Stomach (tissue), 9 donors: ENCODE results near the gene CDKN2B. TPM values are rescaled to one million over a fixed set of nuclear protein-coding genes. Genes with fewer than 3 reads are reported as not detected.

Source experiments
- DNase-seq, 2 donors: peaks; one replicate each; pipeline versions ENCODE4 v3.0.0 to v3.0.0-alpha.2; 2013 to 2019
- H3K27ac ChIP-seq, 5 donors: fragments of 200-600 bp in 4 of 5; sonication (generic) in 4 of 5; one replicate each; pipeline ENCODE4 v1.5.1; 2013 to 2019; ENCODE audit warnings: mild to moderate bottlenecking in 1 of 5, moderate library complexity in 1 of 5
- H3K27me3 ChIP-seq, 3 donors: fragments of 200-600 bp; sonication (generic); one replicate each; pipeline ENCODE4 v1.5.1; 2017 to 2019; ENCODE audit warnings: mixed run types in 1 of 3
- H3K36me3 ChIP-seq, 4 donors: fragments of 200-600 bp; sonication (generic); 1 replicate in 3 of 4; 2 replicates in 1 of 4; pipeline ENCODE4 v1.5.1; 2016 to 2019
- H3K4me1 ChIP-seq, 4 donors: fragments of 200-600 bp; sonication (generic); one replicate each; pipeline ENCODE4 v1.5.1; 2016 to 2019
- H3K4me3 ChIP-seq, 4 donors: fragments of 200-600 bp; sonication (generic) in 3 of 4; one replicate each; pipeline ENCODE4 v1.5.1; 2016 to 2019; ENCODE audit warnings: mild to moderate bottlenecking in 1 of 4
- H3K9me3 ChIP-seq, 4 donors: fragments of 200-600 bp; sonication (generic); one replicate each; pipeline ENCODE4 v1.5.1; 2016 to 2019
- EP300 ChIP-seq: sonication (generic); formaldehyde crosslinking; IDR thresholded peaks from one replicate; pipeline ENCODE4 v1.6.1; 2017; ENCODE audit warnings: antibody characterized with exemption
- POLR2A ChIP-seq, 4 donors: fragments of 450-650 bp; IDR thresholded peaks; one replicate each; pipeline ENCODE4 v1.6.1; 2016; ENCODE audit warnings: antibody characterized with exemption in 4 of 4, control low read depth in 2 of 4, mild to moderate bottlenecking in 1 of 4, moderate library complexity in 1 of 4
- POLR2AphosphoS5 ChIP-seq, 3 donors: sonication (generic); formaldehyde crosslinking; IDR thresholded peaks; one replicate each; pipeline ENCODE4 v1.6.1; 2016; ENCODE audit warnings: antibody characterized with exemption in 3 of 3
- WGBS, 5 donors: extraction: QIAGEN DNeasy Blood & Tissue Kit in 3 of 5; methylation state at CpG; one replicate each; pipeline versions ENCODE4 v1.1.5 to v1.1.7; 2013 to 2018; 5-methylcytosine and 5-hydroxymethylcytosine counted together
- intact Hi-C: fragments of 100-400 bp; cut with DNase I; formaldehyde crosslinking; loops from one replicate; pipeline ENCODE4 v1.15.1; 2023; ENCODE audit warnings: low total_unique reads
- polyA plus RNA-seq, 3 donors: library from polyadenylated mRNA; stranded (reverse); fragments of 200-250 nt; gene quantifications; one replicate each; pipeline ENCODE4 v1.2.3, GENCODE V29; 2013
- total RNA-seq, 5 donors: library from RNA; depleted of rRNA; stranded (reverse); fragments of >200 nt; gene quantifications; one replicate each; pipeline versions ENCODE4 v1.1.0 to v1.2.3, GENCODE V29; 2014 to 2016
- TF ChIP-seq, protein P1 (sequence below), 7 experiments: fragments of 450-650 bp in 4 of 7; fragments of 200-600 bp in 3 of 7; sonication (generic) in 3 of 7; IDR thresholded peaks; one replicate each; pipeline ENCODE4 v1.5.1; 2016 to 2019; ENCODE audit warnings: antibody characterized with exemption in 7 of 7, control low read depth in 2 of 7, mild to moderate bottlenecking in 1 of 7
- donor health status: healthy with polysubstance abuse.
- donor health status: Bipolar disorder and iron deficiency.
- donor health status: healthy.

Gene CDKN2B
- total and polyA plus RNA-seq, 8 donors = 0.58 to 152 (median 4.7) TPM; not detected in 1

DNA sequence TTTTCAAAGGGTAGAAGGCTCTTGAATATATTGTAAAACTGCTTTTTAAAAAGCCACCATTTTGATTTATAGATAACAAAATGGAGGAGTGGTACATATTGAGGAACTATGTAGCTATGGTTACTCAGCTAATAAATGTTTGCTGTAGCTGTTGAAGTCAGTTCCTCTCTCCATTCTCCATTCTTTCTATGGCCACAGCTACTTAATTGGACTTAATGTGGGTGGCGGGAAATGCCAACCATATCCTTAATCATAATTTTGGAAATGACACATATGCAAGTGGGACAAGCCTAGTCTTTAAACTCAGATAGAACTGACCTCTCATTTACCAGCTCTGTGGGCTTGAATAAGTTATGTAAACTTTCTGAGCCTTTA is 25.6 kb downstream of the CDKN2B start:
- intact Hi-C loops = no loop called here
- H3K27me3 ChIP-seq = peaks cover 9 to 96% (median 18%) of the 10 kb centered on the region in 3 donors
- H3K36me3 ChIP-seq = no peaks in the 10 kb centered on the region
- no peak for TF ChIP-seq POLR2A (IDR thresholded peaks at IDR 0.05)
- no peak for TF ChIP-seq POLR2AphosphoS5 (IDR thresholded peaks at IDR 0.05)
- TF ChIP-seq, protein P1, sequence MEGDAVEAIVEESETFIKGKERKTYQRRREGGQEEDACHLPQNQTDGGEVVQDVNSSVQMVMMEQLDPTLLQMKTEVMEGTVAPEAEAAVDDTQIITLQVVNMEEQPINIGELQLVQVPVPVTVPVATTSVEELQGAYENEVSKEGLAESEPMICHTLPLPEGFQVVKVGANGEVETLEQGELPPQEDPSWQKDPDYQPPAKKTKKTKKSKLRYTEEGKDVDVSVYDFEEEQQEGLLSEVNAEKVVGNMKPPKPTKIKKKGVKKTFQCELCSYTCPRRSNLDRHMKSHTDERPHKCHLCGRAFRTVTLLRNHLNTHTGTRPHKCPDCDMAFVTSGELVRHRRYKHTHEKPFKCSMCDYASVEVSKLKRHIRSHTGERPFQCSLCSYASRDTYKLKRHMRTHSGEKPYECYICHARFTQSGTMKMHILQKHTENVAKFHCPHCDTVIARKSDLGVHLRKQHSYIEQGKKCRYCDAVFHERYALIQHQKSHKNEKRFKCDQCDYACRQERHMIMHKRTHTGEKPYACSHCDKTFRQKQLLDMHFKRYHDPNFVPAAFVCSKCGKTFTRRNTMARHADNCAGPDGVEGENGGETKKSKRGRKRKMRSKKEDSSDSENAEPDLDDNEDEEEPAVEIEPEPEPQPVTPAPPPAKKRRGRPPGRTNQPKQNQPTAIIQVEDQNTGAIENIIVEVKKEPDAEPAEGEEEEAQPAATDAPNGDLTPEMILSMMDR (IDR thresholded peaks at IDR 0.05) = no peak
- H3K9me3 ChIP-seq = no peaks in the 10 kb centered on the region
- no peak for DNase-seq
- no peaks in the 10 kb centered on the region for H3K4me1 ChIP-seq
- no peak overlapping the region for H3K27ac ChIP-seq
- WGBS, 5 donors = 48 to 61% (median 58%) methylated on average over 1 of the region's 1 CpG
- H3K4me3 ChIP-seq = no peak overlapping the region

DNA sequence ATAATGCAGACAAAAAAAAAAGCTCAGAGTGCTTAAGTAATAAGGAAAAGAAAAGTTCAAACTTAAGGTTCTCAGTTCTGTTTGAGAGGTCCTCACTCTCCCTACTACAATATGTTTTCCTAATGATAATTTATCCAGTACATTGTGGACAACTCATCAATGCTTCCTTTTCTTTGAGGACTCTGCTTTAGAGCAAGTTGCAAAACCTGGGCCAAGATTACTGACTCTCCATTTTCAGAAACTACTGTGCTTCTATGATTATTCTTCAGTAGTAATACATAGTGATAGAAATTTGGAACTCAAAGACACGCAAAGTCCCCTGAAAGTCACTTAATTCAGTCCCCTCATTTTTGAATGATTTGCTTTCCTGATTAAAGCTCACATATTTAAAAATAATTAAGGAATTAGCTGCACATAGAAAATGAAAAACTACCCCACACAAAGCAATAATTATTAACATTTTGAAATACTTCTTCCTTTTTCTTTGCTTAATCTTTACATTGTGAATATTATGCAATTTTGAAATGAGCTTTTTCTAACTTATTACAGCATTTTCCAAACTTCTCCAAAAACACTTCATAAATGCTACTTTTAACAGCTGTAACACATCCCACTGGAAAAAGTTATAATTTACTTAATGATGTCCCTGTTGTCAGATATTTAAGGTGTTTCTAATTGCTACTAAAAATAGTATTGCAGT is 26.1 kb downstream of the CDKN2B start:
- Histone ChIP-seq H3K4me3 (no peak overlapping the region), H3K9me3 (no peaks in the 10 kb centered on the region), H3K27me3 (peaks cover 9 to 96% (median 16%) of the 10 kb centered on the region in 3 donors), H3K4me1 (no peaks in the 10 kb centered on the region), H3K27ac (no peak overlapping the region), H3K36me3 (no peaks in the 10 kb centered on the region)
- no peak for DNase-seq
- 49 to 72% (median 56%) methylated on average over 1 of the region's 1 CpG for WGBS, 5 donors
- intact Hi-C loops = no loop called here
- TF ChIP-seq, protein P1 (IDR thresholded peaks at IDR 0.05) = no peak

DNA sequence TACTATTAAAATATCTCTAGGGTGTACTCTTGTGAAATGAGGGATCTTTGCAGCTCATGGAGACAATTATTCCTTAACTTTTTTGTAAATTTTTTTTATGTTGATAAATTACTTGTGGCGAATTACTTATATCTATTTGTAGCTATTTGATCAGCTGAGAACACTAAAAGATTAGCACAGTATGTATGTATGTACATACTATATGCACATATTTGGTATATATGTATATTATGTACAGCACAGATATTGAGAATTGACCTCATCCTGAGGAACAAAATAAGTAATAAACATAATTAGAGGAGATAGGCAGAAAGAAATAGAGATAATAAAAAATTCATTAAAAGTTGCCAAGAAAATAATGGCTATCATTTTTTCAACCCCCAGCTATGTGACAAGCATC is 26.7 kb downstream of the CDKN2B start:
- Histone ChIP-seq H3K27me3 (peaks cover 9 to 96% (median 22%) of the 10 kb centered on the region in 3 donors), H3K9me3 (peaks cover 0 to 3% (median 0%) of the 10 kb centered on the region in 4 donors), H3K4me3 (no peak overlapping the region), H3K36me3 (no peaks in the 10 kb centered on the region), H3K27ac (no peak overlapping the region), H3K4me1 (no peaks in the 10 kb centered on the region)
- TF ChIP-seq EP300 (no peak), POLR2A (IDR thresholded peaks at IDR 0.05) (no peak), POLR2AphosphoS5 (IDR thresholded peaks at IDR 0.05) (no peak)
- TF ChIP-seq, protein P1 (IDR thresholded peaks at IDR 0.05) = no peak
- intact Hi-C loops = no loop called here
- 31 to 63% (median 46%) methylated on average over 1 of the region's 1 CpG for WGBS, 5 donors
- no peak for DNase-seq

DNA sequence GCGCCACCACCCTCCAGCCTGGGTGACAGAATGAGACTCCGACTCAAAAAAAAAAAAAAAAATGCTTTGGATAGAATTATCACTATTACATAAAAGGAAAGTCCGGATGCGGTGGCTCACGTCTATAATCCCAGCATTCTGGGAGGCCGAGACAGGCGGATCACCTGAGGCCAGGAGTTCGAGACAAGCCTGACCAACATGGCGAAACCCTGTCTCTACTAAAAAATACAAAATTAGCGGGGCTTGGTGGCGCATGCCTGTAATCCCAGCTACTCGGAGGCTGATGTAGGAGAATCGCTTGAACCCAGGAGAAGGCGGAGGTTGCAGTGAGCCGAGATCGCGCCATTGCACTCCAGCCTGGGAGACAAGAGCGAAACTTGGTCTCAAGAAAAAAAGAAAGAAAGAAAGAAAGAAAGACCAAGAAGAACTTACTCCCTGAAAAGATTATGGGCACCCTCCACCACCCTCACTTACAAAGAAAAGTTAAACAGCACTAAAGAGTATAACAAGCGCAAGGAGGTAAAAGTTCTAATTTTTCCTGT is 32.7 kb downstream of the CDKN2B start:
- Histone ChIP-seq H3K4me3 (no peak overlapping the region), H3K27ac (no peak overlapping the region), H3K9me3 (peaks cover 0 to 5% (median 0%) of the 10 kb centered on the region in 4 donors), H3K4me1 (peaks cover 14 to 22% (median 16%) of the 10 kb centered on the region in 4 donors), H3K27me3 (peaks cover 43 to 98% (median 77%) of the 10 kb centered on the region in 3 donors), H3K36me3 (no peaks in the 10 kb centered on the region)
- intact Hi-C loops = no loop called here
- 23 to 37% (median 25%) methylated on average over 19 of the region's 19 CpGs for WGBS, 5 donors
- TF ChIP-seq POLR2AphosphoS5 (IDR thresholded peaks at IDR 0.05) (no peak), EP300 (no peak), POLR2A (IDR thresholded peaks at IDR 0.05) (no peak)
- TF ChIP-seq, protein P1 (IDR thresholded peaks at IDR 0.05) = no peak
- no peak for DNase-seq
